ENCODE measurements around the gene PLB1. TPM values are rescaled to one million over a fixed set of nuclear protein-coding genes. Genes with fewer than 3 reads are reported as not detected.

The PLB1 gene
- total RNA-seq, 1 donor from 2014 or later, result 0.64 TPM

GRCh38 chr2:28511871-28512606, 16.2 kb downstream of the PLB1 start:
- H3K4me3 Mint-ChIP-seq, result no peak overlapping the region
- H3K27me3 Mint-ChIP-seq, result peaks cover 21% of the 10 kb centered on the region
- ATAC-seq (ENCODE audit: low read depth) (no peak), DNase-seq (no peak)
- intact Hi-C loops (cut with micrococcal nuclease), result no loop called here
- H3K4me1 Mint-ChIP-seq, result no peaks in the 10 kb centered on the region
- H3K27ac Mint-ChIP-seq, result no peak overlapping the region
- ChIA-PET POLR2A (no interaction called here), CTCF (no interaction called here)
- H3K9me3 Mint-ChIP-seq, result peaks cover 10% of the 10 kb centered on the region
- no peak for TF ChIP-seq CTCF (IDR thresholded peaks at IDR 0.05)
- no peaks in the 10 kb centered on the region for H3K36me3 Mint-ChIP-seq (ENCODE audit: low read depth)

GRCh38 chr2:28512607-28512965, 16.7 kb downstream of the PLB1 start:
- H3K27ac Mint-ChIP-seq, result no peak overlapping the region
- POLR2A ChIA-PET, result no interaction called here
- intact Hi-C loops (cut with micrococcal nuclease), result no loop called here
- ATAC-seq (ENCODE audit: low read depth) (no peak), DNase-seq (no peak)
- no peak overlapping the region for H3K4me3 Mint-ChIP-seq
- CTCF ChIA-PET, result no interaction called here
- no peaks in the 10 kb centered on the region for H3K36me3 Mint-ChIP-seq (ENCODE audit: low read depth)
- H3K4me1 Mint-ChIP-seq, result no peaks in the 10 kb centered on the region
- peaks cover 10% of the 10 kb centered on the region for H3K9me3 Mint-ChIP-seq
- H3K27me3 Mint-ChIP-seq, result peaks cover 21% of the 10 kb centered on the region
- no peak for TF ChIP-seq CTCF (IDR thresholded peaks at IDR 0.05)

GRCh38 chr2:28513097-28513496, 17.2 kb downstream of the PLB1 start:
- no peak for ATAC-seq (ENCODE audit: low read depth)
- CTCF ChIA-PET, result no interaction called here
- no peaks in the 10 kb centered on the region for H3K36me3 Mint-ChIP-seq (ENCODE audit: low read depth)
- H3K4me3 Mint-ChIP-seq, result no peak overlapping the region
- POLR2A ChIA-PET, result no interaction called here
- TF ChIP-seq CTCF (IDR thresholded peaks at IDR 0.05), result no peak
- intact Hi-C loops (cut with micrococcal nuclease), result no loop called here
- no peaks in the 10 kb centered on the region for H3K4me1 Mint-ChIP-seq
- peaks cover 10% of the 10 kb centered on the region for H3K9me3 Mint-ChIP-seq
- no peak for DNase-seq
- H3K27me3 Mint-ChIP-seq, result peaks cover 22% of the 10 kb centered on the region
- H3K27ac Mint-ChIP-seq, result no peak overlapping the region

GRCh38 chr2:28515176-28515751, 19.4 kb downstream of the PLB1 start:
- CTCF ChIA-PET, result no interaction called here
- H3K27ac Mint-ChIP-seq, result no peak overlapping the region
- POLR2A ChIA-PET, result no interaction called here

GRCh38 chr2:28516430-28516829, 20.6 kb downstream of the PLB1 start:
- TF ChIP-seq CTCF (IDR thresholded peaks at IDR 0.05), result no peak

More at GRCh38 chr2:28515176-28515751, 19.4 kb downstream of the PLB1 start:
- Mint-ChIP-seq H3K36me3 (ENCODE audit: low read depth) (no peaks in the 10 kb centered on the region), H3K4me1 (no peaks in the 10 kb centered on the region), H3K4me3 (no peak overlapping the region), H3K27me3 (peaks cover 37% of the 10 kb centered on the region), H3K9me3 (peaks cover 10% of the 10 kb centered on the region)
- TF ChIP-seq CTCF (IDR thresholded peaks at IDR 0.05), result no peak
- ATAC-seq (ENCODE audit: low read depth) (no peak), DNase-seq (no peak)
- intact Hi-C loops (cut with micrococcal nuclease), result no loop called here

More at GRCh38 chr2:28516430-28516829, 20.6 kb downstream of the PLB1 start:
- POLR2A ChIA-PET, result no interaction called here
- Mint-ChIP-seq H3K9me3 (peaks cover 10% of the 10 kb centered on the region), H3K4me1 (no peaks in the 10 kb centered on the region), H3K27me3 (peaks cover 43% of the 10 kb centered on the region), H3K4me3 (no peak overlapping the region), H3K27ac (no peak overlapping the region), H3K36me3 (ENCODE audit: low read depth) (no peaks in the 10 kb centered on the region)
- intact Hi-C loops (cut with micrococcal nuclease), result no loop called here
- CTCF ChIA-PET, result no interaction called here
- DNase-seq (no peak), ATAC-seq (ENCODE audit: low read depth) (no peak)
